ENCODE data around the gene HIBCH.

HIBCH gene

GRCh38 chr2:190170673-190171072, 149.0 kb downstream of the HIBCH start:
- TF ChIP-seq, protein P1, sequence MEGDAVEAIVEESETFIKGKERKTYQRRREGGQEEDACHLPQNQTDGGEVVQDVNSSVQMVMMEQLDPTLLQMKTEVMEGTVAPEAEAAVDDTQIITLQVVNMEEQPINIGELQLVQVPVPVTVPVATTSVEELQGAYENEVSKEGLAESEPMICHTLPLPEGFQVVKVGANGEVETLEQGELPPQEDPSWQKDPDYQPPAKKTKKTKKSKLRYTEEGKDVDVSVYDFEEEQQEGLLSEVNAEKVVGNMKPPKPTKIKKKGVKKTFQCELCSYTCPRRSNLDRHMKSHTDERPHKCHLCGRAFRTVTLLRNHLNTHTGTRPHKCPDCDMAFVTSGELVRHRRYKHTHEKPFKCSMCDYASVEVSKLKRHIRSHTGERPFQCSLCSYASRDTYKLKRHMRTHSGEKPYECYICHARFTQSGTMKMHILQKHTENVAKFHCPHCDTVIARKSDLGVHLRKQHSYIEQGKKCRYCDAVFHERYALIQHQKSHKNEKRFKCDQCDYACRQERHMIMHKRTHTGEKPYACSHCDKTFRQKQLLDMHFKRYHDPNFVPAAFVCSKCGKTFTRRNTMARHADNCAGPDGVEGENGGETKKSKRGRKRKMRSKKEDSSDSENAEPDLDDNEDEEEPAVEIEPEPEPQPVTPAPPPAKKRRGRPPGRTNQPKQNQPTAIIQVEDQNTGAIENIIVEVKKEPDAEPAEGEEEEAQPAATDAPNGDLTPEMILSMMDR (IDR thresholded peaks at IDR 0.05) = no peak

- TF ChIP-seq, protein P1 (IDR thresholded peaks at IDR 0.05) = no peak
These were observed 150.2 kb downstream of the HIBCH start for GRCh38 chr2:190169221-190170072.

DNA sequence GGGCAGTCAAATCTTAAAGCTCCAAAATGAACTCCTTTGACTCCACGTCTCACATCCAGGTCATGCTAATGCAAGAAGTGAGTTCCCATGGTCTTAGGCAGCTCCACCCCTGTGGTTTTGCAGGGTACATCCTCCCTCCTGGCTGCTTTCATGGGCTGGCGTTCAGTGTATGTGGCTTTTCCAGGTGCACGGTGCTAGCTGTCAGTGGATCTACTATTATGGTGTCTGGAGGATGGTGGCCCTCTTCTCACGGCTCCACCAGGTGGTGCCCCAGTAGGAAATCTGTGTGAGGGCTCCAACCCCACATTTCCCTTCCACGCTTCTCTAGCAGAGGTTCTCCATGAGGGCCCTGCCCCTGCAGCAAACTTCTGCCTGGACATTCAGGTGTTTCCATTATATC, 151.9 kb downstream of the HIBCH start:
- TF ChIP-seq, protein P1 (IDR thresholded peaks at IDR 0.05) = no peak

DNA sequence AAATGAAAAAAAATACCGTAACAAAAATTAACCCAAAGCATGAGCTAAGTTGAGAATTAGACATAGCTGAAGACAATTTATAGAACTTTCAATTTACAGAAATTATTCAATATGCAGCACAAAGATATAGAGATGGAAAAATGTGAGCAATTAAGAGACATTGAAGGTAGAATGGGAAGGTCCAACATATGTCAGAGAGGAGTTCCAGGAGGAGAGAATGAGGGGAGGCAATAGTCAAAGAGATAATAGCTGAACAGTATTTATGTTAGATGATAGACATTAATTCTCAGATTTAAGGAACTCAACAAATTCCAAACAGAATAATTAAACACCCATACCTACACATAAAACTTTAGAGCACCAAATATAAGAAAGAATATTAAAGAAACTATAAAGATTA, 154.1 kb downstream of the HIBCH start:
- TF ChIP-seq, protein P1 (IDR thresholded peaks at IDR 0.05) = no peak

GRCh38 chr2:190162851-190163250, 156.8 kb downstream of the HIBCH start:
- TF ChIP-seq, protein P1 (IDR thresholded peaks at IDR 0.05) = no peak

DNA sequence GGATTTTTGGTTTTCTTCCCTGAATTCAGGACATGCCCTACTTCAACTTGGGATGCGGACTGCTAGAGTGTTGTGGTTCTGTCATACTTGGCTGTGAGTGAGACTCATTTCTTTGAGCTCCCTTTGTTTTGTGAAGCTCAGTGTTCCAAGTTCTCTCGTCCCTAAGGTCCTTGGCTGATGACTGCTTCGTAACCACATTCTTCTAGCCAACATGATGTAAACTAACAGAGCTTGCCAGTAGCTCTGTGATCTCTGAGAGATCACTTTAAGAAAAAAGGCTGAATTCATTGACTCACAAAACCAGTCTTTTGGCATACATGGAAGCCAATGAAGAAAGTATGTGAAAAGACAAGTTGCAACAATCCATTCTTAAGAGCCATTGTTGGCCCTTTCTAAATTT, 160.2 kb downstream of the HIBCH start:
- TF ChIP-seq, protein P1 (IDR thresholded peaks at IDR 0.05) = no peak

GRCh38 chr2:190158798-190159434, 160.7 kb downstream of the HIBCH start:
- TF ChIP-seq, protein P1 (IDR thresholded peaks at IDR 0.05) = no peak
